GM10847 (cell line): Measurements from ENCODE around the gene FAM209B.
"Not testable (repeated sequence)": the region's sequence is repeated elsewhere in the genome, so short reads cannot be mapped to it uniquely, and the experiment has no call there.

Experiments used
- POLR2A ChIP-seq: IDR thresholded peaks from 2 replicates; pipeline ENCODE4 v1.6.1; 2011; ENCODE audit not compliant: insufficient read length; ENCODE audit errors: extremely low read depth

FAM209B gene, protein sequence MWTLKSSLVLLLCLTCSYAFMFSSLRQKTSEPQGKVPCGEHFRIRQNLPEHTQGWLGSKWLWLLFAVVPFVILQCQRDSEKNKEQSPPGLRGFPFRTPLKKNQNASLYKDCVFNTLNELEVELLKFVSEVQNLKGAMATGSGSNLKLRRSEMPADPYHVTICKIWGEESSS

DNA sequence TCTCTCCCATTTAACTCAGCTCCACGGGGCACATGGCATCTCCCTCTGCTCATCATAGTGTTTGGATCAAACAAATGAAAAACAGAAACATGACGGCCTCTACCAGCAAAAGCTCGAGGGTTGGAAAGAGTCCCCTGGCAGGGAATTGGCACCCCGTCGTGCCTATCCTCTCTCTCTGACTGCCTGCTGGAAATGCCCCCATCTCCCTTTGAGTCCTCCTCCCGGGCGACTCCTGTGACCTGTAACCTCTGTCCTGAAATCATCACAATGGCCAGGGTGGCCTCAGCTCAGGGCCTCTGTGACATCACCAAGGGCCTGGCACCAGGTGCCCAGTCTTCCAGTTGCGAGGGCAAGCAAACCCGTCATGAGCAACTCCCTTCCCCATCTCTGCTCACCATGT, at the start of gene FAM209B:
Gene FAM209B, plus strand, starts transcription at position 301 of the 400 bp plus-strand sequence. Its CDS starts 96 bp downstream, at position 397.
- not testable (repeated sequence) for TF ChIP-seq POLR2A

DNA sequence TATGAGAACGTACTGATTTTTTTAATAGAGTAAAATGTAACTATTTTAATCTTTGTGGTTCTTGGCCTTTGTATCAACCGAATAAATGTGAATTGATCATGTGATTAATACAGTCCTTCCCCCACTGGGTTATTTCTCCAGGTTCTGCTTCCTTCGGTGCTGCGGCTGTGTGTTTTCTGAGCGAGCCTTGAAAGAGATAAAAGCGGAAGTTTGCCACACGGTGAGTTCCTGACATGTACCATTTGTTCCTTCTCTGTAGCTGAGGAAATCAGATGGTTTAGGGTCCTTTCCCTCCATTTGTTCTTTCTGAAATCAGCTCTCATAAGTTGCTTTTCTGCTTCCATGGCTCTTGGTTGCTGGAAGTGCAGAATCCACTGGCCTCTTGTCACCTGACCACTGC, 49.1 kb upstream of the FAM209B start:
- TF ChIP-seq POLR2A = no peak

DNA sequence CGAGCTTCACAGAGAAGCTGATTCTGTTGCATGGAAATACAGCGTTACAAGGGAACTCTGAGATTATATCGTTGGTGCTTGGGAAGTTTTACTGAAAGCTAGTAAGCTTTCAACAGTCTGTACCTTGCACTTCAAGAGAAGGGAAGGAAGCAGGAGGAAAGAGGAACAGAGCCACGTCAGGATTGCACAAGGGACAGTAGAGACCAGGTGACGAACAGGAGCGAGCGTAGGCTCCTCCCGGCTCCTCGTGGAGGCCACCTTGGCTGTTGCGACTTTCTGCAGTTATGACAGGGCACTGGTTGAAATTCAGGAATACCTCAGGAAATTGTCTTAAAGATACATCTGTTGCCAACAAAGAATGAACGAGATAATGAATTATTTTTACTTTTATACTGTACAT, 45.8 kb upstream of the FAM209B start:
- TF ChIP-seq POLR2A = no peak

DNA sequence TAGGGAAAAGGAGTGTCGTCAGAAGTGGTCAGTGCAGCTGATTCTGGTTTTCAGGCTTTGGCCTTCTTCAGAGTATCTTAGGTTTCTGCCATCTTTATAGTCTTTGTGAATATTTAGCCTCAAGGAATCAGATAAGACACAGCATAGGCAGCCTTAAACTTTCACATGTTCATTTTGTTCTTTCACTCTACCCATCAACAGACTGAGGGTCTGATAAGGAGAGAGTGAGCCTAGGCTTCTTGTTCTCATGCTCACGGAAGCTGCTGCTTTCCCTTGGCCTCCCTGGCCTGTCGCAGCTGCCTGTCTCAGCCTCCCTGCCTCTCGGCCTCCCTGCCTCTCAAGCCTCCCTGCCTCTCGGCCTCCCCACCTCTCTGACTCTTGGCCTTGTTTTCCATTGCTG, 44.5 kb upstream of the FAM209B start:
- TF ChIP-seq POLR2A = no peak

DNA sequence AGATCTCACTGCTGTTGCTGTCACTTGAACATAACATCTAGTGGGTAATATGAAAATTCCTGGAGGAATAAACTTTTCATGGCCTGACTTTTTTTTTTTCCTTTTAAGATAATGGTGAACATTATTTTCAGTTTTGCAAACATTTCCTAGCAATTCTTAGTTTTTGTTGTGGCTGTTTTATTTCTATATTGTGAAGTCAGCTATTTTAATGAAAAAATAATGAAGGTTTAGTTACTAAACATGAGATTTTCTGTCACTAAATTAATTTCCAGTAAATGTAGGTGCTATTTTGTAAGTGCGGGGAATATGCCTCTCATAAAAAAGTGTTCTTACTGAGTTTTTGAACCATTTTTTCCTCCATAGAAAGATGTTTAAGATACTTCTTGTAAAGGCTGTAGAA, 31.9 kb upstream of the FAM209B start:
- TF ChIP-seq POLR2A = no peak

DNA sequence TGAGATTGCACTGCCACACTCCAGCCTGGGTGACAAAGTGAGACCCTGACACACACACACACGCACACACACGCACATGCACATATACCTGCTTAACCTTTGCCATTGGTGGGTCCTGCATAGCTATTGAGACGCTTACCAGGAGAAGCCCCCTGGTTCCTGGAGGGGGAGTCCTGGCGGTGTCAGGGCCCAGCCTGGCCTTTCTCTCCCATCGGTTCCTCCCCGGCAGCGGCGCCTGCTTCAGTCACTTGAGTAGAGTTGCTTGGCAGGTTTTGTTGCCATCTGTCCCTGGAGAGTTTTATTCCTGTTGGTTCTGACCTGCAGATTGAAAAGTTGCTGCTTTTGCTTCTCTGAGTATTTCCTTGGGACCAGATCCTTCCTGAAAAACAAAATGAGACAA, 29.1 kb upstream of the FAM209B start:
- TF ChIP-seq POLR2A = no peak

DNA sequence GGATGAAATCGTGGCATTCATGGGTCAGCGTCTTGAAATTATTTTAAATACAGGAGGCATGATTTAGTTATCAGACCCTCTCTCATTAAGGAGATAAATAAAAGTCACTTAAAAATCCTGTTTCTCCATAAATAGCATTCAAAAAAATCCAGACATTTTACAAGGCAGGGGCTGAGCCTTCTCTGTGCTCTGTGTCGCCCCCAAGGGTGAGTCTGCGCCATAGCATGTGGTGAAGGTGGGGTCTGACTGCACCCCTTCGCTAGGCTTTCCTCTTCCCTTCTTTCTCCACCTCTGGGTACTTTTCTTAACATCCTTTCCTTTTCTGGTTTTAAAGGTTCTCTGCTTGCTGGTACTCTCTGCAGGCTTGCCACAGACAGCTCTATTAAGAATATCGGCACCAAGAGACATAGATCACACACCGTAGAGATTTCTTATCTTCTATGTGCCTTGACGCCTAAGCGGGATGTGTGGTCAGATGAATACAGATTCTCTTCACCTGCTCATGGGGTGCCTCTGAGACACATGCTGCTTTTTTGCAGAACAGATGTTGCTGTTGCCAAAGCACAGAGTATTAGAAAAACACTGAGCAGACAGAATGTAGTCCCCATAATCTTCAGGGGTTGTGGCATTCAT, 28.6 kb upstream of the FAM209B start:
- TF ChIP-seq POLR2A = no peak

DNA sequence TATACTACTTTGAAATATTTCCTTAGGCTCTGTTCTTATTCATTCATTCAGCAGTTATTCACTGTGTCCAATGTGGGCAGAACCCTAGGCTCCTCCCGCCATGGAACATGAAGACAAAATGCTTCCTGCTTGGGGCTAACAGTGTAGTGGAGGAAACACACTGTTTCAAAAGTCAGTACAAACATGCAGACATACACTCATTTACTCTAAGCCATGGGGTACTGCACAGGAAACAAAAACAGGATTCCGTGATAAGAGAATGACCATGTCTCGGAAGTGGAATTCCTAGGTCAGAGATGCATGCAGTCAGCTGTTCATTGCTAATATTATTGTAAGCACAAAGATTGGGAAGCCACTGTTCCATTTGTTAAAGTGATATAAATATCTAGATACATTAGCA, 26.9 kb upstream of the FAM209B start:
- TF ChIP-seq POLR2A = no peak

DNA sequence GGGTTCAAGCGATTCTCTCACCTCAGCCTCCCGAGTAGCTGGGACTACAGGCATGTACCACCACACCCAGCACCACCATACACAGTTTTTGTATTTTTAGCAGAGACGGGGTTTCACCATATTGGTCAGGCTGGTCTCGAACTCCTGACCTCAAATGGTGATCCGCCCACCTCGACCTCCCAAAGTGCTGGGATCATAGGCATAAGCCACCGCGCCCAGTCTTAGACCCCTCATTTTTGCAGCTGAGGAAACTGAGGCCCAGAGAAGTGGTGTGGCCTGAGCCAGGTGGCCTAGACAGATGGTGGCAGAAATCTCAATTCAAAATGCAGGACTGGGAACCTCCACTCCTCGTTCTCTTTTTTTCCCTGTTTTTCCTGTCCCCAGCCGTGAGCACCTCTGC, 21.1 kb upstream of the FAM209B start:
- no peak for TF ChIP-seq POLR2A

DNA sequence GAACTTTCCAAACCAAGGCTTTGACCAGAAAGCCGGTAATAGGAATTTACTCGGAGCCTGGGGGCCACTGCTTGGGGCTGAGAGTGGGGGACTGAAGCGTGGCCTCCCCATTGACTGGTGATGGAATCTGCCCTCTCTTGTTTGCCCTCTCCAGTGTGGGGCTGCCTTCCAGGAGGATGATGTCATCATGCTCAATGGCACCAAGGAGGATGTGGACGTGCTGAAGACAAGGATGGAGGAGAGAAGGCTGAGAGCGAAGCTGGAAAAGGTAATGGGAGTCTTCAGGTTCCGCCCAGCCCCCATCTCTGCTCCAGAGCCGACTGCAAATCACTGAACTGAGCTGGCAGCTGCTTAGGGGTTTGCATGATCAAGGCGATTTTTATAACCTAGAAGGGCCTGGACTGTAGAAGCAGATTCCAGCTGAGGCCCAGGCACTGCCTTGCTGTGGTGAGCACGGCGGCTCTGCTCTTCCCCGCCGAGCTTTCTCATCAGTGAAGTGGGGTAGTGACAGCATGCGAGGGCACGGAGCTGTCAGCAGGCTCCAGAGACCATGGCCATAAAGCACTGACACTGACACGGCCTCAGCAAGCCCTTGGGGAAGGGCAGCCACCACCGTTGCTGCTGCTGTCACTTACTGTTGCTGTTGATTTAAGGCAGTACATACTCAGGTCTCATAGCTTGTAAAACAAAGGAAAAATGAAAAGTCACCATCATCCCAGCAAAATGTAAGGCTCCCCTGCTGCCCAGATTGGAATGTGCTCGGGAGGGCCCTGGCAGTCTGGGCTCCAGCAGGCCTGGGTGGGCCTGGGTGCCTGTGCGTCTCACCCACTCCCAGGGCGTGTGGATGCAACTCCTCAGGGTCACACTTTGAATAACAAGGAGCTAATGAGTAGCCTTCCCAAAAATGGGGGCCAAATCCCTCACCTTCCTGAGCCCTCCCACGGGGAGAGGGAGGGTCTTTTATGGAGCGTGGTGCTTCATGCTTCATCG, 19.6 kb upstream of the FAM209B start:
- no peak for TF ChIP-seq POLR2A

DNA sequence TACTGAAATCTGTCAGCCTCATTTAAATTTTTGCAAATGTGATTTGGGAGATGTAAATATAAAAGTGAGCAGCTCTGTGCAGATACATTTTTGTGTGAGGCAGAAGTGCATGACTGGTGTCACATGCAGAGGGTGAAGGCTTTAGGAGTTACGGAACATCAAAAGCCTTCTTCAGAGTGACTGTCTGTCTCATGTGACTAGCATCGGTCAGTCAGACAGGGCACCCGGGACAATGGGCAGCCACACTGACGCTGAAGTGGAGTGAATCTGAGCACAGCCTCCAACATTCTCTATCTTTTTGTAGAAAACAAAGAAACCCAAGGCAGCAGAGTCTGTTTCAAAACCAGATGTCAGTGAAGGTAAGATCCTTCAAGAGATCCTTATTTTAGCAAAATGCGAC, 16.4 kb upstream of the FAM209B start:
- TF ChIP-seq POLR2A = no peak

DNA sequence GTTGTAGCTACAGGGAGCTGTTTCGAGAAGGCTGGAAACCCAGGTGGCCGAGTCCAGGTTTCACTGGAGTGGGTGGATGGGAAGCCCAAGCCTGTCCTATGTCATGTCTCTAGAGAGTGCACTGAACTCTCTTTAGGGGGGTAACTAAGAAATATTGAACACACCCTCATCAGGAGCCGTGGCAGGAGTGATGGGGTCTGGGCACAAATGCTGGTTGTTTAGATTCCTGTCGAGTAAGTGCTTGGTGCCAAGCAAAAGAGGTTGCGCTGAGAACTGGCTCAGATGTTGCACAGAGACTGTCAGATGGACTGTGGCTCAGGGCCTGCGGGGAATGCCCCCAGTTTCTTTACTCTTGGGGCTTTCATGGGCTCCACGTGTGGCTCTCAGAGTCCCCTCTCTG, 15.8 kb upstream of the FAM209B start:
- TF ChIP-seq POLR2A = no peak

DNA sequence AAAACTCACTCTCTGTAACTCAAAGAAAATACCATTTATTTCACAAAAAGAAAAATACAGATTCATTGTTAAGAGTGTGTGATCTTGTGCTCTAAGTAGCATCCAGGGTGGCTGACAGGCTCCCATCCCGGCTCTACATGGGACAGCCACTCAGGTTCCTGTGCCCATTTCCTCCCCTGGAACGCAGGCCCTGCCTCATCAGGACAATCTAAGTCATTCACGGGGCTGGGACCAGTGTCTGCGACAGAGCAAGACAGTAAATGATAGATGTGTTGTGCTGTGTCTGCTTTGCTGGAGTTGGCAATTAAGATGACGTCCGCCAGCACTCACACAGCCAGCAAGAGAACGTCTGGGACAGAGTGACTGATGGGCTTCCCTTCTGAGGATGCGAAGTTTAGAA, 15.4 kb upstream of the FAM209B start:
- TF ChIP-seq POLR2A = no peak

DNA sequence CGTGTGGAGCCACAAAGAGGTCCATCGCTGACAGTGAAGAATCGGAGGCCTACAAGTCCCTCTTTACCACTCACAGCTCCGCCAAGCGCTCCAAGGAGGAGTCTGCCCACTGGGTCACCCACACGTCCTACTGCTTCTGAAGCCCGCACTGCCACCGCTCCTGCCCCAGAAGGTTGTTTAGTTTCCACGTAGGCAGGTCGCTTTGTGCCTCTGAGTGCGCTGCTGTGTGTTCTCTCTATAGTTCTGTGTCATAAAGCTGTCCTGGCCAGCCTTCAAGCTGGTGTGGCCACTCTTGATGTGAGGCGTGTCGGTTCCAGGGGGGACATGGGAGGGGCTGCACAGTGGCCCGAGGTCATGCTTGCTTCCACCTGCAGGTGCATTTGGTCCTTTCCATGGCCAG, 14.9 kb upstream of the FAM209B start:
- no peak for TF ChIP-seq POLR2A

DNA sequence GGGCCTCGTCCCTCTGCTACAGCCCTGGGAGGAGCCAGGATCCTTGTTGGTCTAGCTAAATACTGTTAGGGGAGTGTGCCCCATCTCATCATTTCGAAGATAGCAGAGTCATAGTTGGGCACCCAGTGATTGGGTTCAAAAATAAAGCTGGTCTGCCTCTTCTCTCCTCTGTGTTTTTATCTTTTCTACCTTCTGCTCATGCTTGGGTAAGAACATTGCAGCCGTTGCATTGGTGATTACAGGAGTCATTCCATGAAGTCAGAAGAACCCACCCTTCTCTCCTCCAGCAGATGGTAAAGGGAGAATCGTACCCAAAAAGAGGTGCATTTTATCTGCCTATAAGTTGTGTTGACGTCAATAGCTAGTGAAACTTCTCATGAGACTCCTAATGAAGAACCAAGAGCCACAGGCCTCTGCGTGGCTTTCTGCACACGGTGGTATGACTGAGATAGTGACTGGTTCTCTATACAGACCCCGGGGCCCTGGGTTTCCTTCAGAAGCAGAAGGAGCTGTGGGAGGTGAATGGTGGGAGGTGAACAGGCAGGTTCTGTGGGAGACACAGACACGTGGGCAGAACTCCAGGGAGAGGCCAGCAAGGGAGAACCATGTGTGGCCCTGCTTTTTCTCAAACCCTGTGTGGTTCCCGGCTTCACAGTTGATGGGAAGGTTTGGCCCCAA, 14.2 kb upstream of the FAM209B start:
- TF ChIP-seq POLR2A = no peak
